ENCODE results near the gene AKT2. TPM values are rescaled to one million over a fixed set of nuclear protein-coding genes. Genes with fewer than 3 reads are reported as not detected.

AKT2 gene
- total RNA-seq, 1 donor from 2014 or later = 200 TPM

- H3K4me3 Mint-ChIP-seq = no peak overlapping the region
- H3K36me3 Mint-ChIP-seq = peaks cover 8% of the 10 kb centered on the region
- H3K27me3 Mint-ChIP-seq (ENCODE audit: low read depth) = no peaks in the 10 kb centered on the region
- H3K4me1 Mint-ChIP-seq = peaks cover 16% of the 10 kb centered on the region
- TF ChIP-seq CTCF (IDR thresholded peaks at IDR 0.05; ENCODE audit: unreplicated experiment) = no peak
- no peaks in the 10 kb centered on the region for H3K9me3 Mint-ChIP-seq
- no peak overlapping the region for H3K27ac Mint-ChIP-seq
- no peak for DNase-seq (ENCODE audit: low spot score in 2 of 2, unreplicated experiment in 2 of 2)
Measured at GRCh38 chr19:40243181-40243580, 42.0 kb downstream of the AKT2 start.

- H3K4me1 Mint-ChIP-seq = peaks cover 16% of the 10 kb centered on the region
- H3K36me3 Mint-ChIP-seq = peaks cover 10% of the 10 kb centered on the region
- H3K9me3 Mint-ChIP-seq = no peaks in the 10 kb centered on the region
- no peak for DNase-seq (ENCODE audit: low spot score in 2 of 2, unreplicated experiment in 2 of 2)
- no peak for TF ChIP-seq CTCF (IDR thresholded peaks at IDR 0.05; ENCODE audit: unreplicated experiment)
- H3K27me3 Mint-ChIP-seq (ENCODE audit: low read depth) = no peaks in the 10 kb centered on the region
- no peak overlapping the region for H3K27ac Mint-ChIP-seq
- no peak overlapping the region for H3K4me3 Mint-ChIP-seq
Measured at GRCh38 chr19:40242480-40242879, 42.7 kb downstream of the AKT2 start.

- no peaks in the 10 kb centered on the region for H3K9me3 Mint-ChIP-seq
- no peak for TF ChIP-seq CTCF (IDR thresholded peaks at IDR 0.05; ENCODE audit: unreplicated experiment)
- no peak overlapping the region for H3K4me3 Mint-ChIP-seq
- peaks cover 16% of the 10 kb centered on the region for H3K4me1 Mint-ChIP-seq
- H3K27ac Mint-ChIP-seq = no peak overlapping the region
- peaks cover 13% of the 10 kb centered on the region for H3K36me3 Mint-ChIP-seq
- H3K27me3 Mint-ChIP-seq (ENCODE audit: low read depth) = no peaks in the 10 kb centered on the region
- no peak for DNase-seq (ENCODE audit: low spot score in 2 of 2, unreplicated experiment in 2 of 2)
Measured at GRCh38 chr19:40241809-40242384, 43.2 kb downstream of the AKT2 start.

- no peaks in the 10 kb centered on the region for H3K27me3 Mint-ChIP-seq (ENCODE audit: low read depth)
Measured at GRCh38 chr19:40241125-40241808, 43.9 kb downstream of the AKT2 start.

GRCh38 chr19:40240332-40240731 is 44.8 kb downstream of the AKT2 start:
- no peaks in the 10 kb centered on the region for H3K27me3 Mint-ChIP-seq (ENCODE audit: low read depth)
- peaks cover 14% of the 10 kb centered on the region for H3K36me3 Mint-ChIP-seq
- peaks cover 10% of the 10 kb centered on the region for H3K4me1 Mint-ChIP-seq
- no peak for TF ChIP-seq CTCF (IDR thresholded peaks at IDR 0.05; ENCODE audit: unreplicated experiment)
- no peak overlapping the region for H3K27ac Mint-ChIP-seq
- no peak overlapping the region for H3K4me3 Mint-ChIP-seq
- DNase-seq (ENCODE audit: low spot score in 2 of 2, unreplicated experiment in 2 of 2) = no peak
- H3K9me3 Mint-ChIP-seq = no peaks in the 10 kb centered on the region

More at GRCh38 chr19:40241125-40241808, 43.9 kb downstream of the AKT2 start:
- H3K4me1 Mint-ChIP-seq = peaks cover 15% of the 10 kb centered on the region
- H3K4me3 Mint-ChIP-seq = no peak overlapping the region
- no peak for TF ChIP-seq CTCF (IDR thresholded peaks at IDR 0.05; ENCODE audit: unreplicated experiment)
- H3K36me3 Mint-ChIP-seq = peaks cover 14% of the 10 kb centered on the region
- no peak overlapping the region for H3K27ac Mint-ChIP-seq
- no peak for DNase-seq (ENCODE audit: low spot score in 2 of 2, unreplicated experiment in 2 of 2)
- no peaks in the 10 kb centered on the region for H3K9me3 Mint-ChIP-seq
